ENCODE results near the gene ORAI3.

DNA sequence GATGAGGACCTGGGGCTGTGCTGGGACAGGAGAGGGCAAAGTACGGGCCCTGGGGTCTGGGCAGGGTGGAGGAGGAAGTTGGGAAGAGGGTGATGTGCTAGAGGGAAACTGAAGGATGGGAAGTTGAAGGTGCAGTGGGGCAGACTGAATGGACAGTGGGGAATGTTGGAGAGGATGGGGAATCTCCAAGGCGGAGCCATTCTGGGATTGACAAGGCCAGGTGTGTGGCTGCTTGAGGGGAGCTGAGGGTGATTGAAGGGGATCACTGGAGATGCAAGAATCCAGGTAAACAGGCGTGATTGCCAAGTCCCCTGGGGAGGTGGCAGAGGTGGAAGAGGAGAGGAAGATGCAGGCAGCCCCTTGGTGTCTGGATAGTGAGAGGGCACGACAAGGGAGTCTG, 27.6 kb downstream of the ORAI3 start:
- no peak for TF ChIP-seq POLR2AphosphoS5 (IDR thresholded peaks at IDR 0.05; ENCODE audit: low read depth, low read length)
- TF ChIP-seq SRF (IDR thresholded peaks at IDR 0.05; ENCODE audit: low read depth, low read length): no peak
- no peak for TF ChIP-seq HOMEZ (CRISPR knock-in tag; IDR thresholded peaks at IDR 0.05; ENCODE audit: low read depth)
- TF ChIP-seq FOXM1 (CRISPR knock-in tag; IDR thresholded peaks at IDR 0.05): no peak
- no peak for TF ChIP-seq POLR2A (IDR thresholded peaks at IDR 0.05; ENCODE audit: insufficient read depth in 1 of 2, low read depth in 2 of 2, low read length in 2 of 2)
- TF ChIP-seq, protein P1, sequence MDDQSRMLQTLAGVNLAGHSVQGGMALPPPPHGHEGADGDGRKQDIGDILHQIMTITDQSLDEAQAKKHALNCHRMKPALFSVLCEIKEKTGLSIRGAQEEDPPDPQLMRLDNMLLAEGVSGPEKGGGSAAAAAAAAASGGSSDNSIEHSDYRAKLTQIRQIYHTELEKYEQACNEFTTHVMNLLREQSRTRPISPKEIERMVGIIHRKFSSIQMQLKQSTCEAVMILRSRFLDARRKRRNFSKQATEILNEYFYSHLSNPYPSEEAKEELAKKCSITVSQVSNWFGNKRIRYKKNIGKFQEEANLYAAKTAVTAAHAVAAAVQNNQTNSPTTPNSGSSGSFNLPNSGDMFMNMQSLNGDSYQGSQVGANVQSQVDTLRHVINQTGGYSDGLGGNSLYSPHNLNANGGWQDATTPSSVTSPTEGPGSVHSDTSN (CRISPR knock-in tag; IDR thresholded peaks at IDR 0.05; ENCODE audit: borderline replicate concordance): no peak
